Pancreas (tissue), 10 donors: Measurements from ENCODE around the gene FOXA1. TPM values are rescaled to one million over a fixed set of nuclear protein-coding genes. Genes with fewer than 3 reads are reported as not detected.

ENCODE experiments used
- ATAC-seq, 4 donors: fragments of 200-7000 bp; cut with Tn5 transposase; one replicate each; pipeline versions ENCODE4 v1.8.0 to v1.9.1; 2020; ENCODE audit warnings: mild to moderate bottlenecking in 4 of 4, moderate library complexity in 4 of 4
- DNase-seq, 6 donors: peaks; one replicate each; pipeline ENCODE4 v3.0.0-alpha.2; 2020
- FAIRE-seq: peaks from 2 replicates; lab custom pipeline; 2012; peaks lifted over from hg19 to GRCh38; lab: Jason Lieb, UNC
- H3K27ac ChIP-seq, 4 donors: fragments of 200-600 bp; sonication (generic); 1 replicate in 3 of 4; 2 replicates in 1 of 4; pipeline versions ENCODE4 v1.5.0 to v1.8.0; 2020
- H3K27me3 ChIP-seq, 4 donors: fragments of 200-600 bp; one replicate each; pipeline ENCODE4 v1.8.0; 2021
- H3K36me3 ChIP-seq, 3 donors: fragments of 200-600 bp; sonication (generic) in 1 of 3; one replicate each; pipeline versions ENCODE4 v1.5.0 to v1.8.0; 2020 to 2021
- H3K4me1 ChIP-seq, 3 donors: fragments of 200-600 bp; one replicate each; pipeline ENCODE4 v1.8.0; 2021
- H3K4me3 ChIP-seq, 4 donors: fragments of 200-600 bp; sonication (generic) in 2 of 4; one replicate each; pipeline versions ENCODE4 v1.5.0 to v1.8.0; 2020 to 2021
- H3K9me3 ChIP-seq, 4 donors: fragments of 200-600 bp; one replicate each; pipeline ENCODE4 v1.8.0; 2021
- WGBS, 2 donors: extraction: QIAGEN DNeasy Blood & Tissue Kit; methylation state at CpG; one replicate each; pipeline ENCODE4 v1.1.7; 2013; 5-methylcytosine and 5-hydroxymethylcytosine counted together
- intact Hi-C, 3 donors: fragments of 100-400 bp; cut with DNase I; formaldehyde crosslinking; loops; one replicate each; pipeline versions ENCODE4 v1.11.1 to v1.14.2; 2022
- polyA plus RNA-seq, 2 donors: library from polyadenylated mRNA; stranded (reverse); fragments of 200-250 nt; gene quantifications; one replicate each; pipeline ENCODE4 v1.2.3, GENCODE V29; 2013
- total RNA-seq, 6 donors: library from RNA; stranded (reverse); fragmentation: NEBNext Ultra II Directional in 4 of 6; extraction: Animal tissue kit (Norgen Biotek cat#: 25700) in 4 of 6; gene quantifications; one replicate each; pipeline versions ENCODE4 v1.2.1 to v1.2.4, GENCODE V29; 2021 to 2023
- TF ChIP-seq, protein P1 (sequence below), 4 donors: fragments of 200-600 bp; sonication (generic) in 3 of 4; IDR thresholded peaks; one replicate each; pipeline versions ENCODE4 v1.5.0 to v1.8.0; 2021; ENCODE audit warnings: antibody characterized with exemption in 4 of 4
- donor health status: healthy with polysubstance abuse.
- donor health status: DM: no; HTN: no; CAD: no; lungs with moderate emphysema.
- donor health status: DM: no; HTN: no; CAD: no.
- donor health status: control.
- donor health status: control.
- donor health status: Bipolar disorder and iron deficiency.
- donor health status: DM: yes; HTN: yes; CAD: no.
- donor health status: DM: no; HTN: no; CAD: no.
- donor health status: DM: no; HTN: no; CAD: no.
- donor health status: DM: yes; HTN: yes; CAD: no.

FOXA1 gene
- total and polyA plus RNA-seq, 8 donors: 0.12 to 1.4 (median 0.51) TPM

DNA sequence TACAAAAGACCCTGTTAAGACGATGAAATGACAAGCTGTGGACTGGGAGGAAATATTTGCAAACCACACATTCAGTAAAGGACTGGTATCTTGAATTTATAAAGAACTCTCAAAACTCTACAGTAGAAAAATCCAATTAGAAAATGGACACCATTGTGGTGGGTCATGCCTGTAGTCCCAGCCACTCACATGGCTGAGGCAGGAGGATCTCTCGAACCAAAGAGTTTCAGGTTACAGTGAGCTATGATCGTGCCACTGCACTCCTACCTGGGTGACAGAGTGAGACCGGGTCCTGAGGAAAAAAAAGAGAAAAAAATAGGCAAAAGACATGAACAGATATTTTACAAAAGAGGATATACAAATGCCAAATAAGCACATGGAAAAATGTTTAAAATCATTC is 42.3 kb upstream of the FOXA1 start:
- no peak overlapping the region for H3K27ac ChIP-seq
- TF ChIP-seq, protein P1, sequence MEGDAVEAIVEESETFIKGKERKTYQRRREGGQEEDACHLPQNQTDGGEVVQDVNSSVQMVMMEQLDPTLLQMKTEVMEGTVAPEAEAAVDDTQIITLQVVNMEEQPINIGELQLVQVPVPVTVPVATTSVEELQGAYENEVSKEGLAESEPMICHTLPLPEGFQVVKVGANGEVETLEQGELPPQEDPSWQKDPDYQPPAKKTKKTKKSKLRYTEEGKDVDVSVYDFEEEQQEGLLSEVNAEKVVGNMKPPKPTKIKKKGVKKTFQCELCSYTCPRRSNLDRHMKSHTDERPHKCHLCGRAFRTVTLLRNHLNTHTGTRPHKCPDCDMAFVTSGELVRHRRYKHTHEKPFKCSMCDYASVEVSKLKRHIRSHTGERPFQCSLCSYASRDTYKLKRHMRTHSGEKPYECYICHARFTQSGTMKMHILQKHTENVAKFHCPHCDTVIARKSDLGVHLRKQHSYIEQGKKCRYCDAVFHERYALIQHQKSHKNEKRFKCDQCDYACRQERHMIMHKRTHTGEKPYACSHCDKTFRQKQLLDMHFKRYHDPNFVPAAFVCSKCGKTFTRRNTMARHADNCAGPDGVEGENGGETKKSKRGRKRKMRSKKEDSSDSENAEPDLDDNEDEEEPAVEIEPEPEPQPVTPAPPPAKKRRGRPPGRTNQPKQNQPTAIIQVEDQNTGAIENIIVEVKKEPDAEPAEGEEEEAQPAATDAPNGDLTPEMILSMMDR (IDR thresholded peaks at IDR 0.05): no peak
- no peaks in the 10 kb centered on the region for H3K4me1 ChIP-seq
- no peak for DNase-seq
- H3K9me3 ChIP-seq: no peaks in the 10 kb centered on the region
- ATAC-seq: no peak
- H3K36me3 ChIP-seq: no peaks in the 10 kb centered on the region
- no peak overlapping the region for H3K4me3 ChIP-seq
- intact Hi-C loops: no loop called here
- H3K27me3 ChIP-seq: no peaks in the 10 kb centered on the region
- WGBS, 2 donors: 43 to 56% methylated on average over 4 of the region's 4 CpGs
- FAIRE-seq: no peak

DNA sequence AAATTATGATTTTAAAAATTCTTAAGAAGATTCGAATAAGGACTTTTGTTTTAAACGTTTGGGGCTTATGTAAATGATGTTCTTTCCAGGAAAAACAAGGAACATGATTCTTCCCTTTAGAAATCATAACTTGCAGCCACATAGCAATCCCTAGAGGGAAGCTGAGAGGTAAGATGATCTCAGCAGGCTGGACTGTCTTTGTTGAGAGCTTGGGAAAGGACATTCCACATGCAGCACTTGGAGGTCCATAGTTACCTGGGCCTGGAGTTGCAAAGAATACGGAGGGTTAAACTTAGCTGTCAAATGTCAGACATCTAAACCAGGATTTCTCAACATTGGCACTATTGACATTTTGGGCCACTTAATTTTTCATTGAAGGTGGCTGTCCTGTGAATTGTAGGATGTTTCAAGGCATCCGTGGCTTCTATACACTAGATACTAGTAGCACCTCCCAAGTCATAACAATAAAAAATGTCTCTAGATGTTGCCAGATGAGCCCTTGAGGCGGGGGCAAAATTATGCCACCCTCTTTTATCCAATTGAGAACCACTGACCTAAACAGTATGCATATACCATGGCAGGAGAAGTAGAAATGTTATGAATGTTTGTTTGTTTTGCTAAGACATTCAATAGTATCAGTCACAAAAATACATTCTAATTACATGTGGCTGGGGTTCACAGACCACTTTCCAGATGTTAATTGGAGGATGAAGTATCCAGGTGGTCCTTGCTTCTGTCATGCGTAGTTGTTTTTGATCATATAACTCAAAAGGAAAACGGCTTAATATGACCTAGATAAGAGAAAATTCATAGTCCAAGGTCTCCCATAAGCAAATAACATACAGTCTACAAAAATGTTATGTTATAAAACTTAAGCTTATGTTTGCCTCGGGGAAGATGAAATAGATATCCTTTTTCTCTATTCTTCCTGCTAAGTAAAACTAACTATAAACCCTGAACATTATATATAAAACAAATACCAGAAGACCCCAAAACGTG is 30.8 kb upstream of the FOXA1 start:
- Histone ChIP-seq H3K27me3 (no peaks in the 10 kb centered on the region), H3K4me1 (no peaks in the 10 kb centered on the region), H3K9me3 (no peaks in the 10 kb centered on the region), H3K36me3 (no peaks in the 10 kb centered on the region), H3K27ac (no peak overlapping the region), H3K4me3 (no peak overlapping the region)
- TF ChIP-seq, protein P1 (IDR thresholded peaks at IDR 0.05): no peak
- no peak for FAIRE-seq
- ATAC-seq: no peak
- intact Hi-C loops: no loop called here
- 49 to 58% methylated on average over 9 of the region's 9 CpGs for WGBS, 2 donors
- no peak for DNase-seq

DNA sequence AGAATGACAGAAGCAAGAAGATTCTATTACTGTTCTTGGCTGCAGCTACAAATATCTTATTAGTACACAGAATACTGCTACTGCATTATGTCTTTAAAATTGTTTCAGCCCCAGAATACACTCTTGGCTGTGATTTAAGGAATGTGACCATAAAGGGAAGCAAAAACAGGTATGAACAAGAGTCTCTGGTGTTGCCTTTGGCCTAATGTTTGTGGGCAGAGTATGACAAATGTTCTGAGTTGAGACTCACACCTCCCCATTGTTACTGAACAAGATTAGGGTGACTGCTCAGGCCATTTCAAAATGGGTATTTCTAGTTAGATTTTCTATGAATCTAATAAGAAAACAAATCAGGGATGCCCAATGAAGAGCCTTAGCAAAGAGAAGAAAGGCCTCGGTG is 28.9 kb upstream of the FOXA1 start:
- Histone ChIP-seq H3K27ac (no peak overlapping the region), H3K4me3 (no peak overlapping the region), H3K9me3 (no peaks in the 10 kb centered on the region), H3K27me3 (no peaks in the 10 kb centered on the region), H3K4me1 (no peaks in the 10 kb centered on the region), H3K36me3 (no peaks in the 10 kb centered on the region)
- ATAC-seq (no peak), FAIRE-seq (no peak), DNase-seq (no peak)
- 78 to 84% methylated on average over 1 of the region's 1 CpG for WGBS, 2 donors
- intact Hi-C loops: no loop called here
- TF ChIP-seq, protein P1 (IDR thresholded peaks at IDR 0.05): no peak

DNA sequence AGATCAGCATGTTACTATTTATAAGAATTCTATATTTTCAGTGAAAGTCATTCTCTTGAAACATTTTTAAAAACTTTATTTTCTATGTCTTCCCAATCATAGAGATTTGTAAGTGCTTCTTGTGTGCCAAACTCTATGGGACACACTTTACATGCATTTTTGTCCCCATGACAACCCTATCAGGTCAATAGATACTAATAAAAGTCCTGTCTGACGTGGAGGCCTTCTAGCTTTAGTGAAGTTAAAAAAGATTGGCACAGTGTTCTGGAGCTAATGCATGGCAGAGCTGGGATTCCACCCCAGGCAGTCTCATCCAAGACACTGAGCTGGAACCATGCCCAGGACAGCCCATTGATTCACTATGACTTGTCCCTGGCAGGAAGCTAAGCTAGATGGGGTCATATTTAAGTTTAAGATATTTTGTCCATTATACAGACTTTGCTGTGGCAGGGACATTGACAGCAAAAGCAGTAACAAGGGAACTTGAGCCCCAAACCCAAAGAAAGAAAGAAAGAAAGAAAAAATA is 28.4 kb upstream of the FOXA1 start:
- intact Hi-C loops: no loop called here
- H3K36me3 ChIP-seq: no peaks in the 10 kb centered on the region
- no peaks in the 10 kb centered on the region for H3K9me3 ChIP-seq
- 36 to 73% methylated on average over 1 of the region's 1 CpG for WGBS, 2 donors
- FAIRE-seq (no peak), DNase-seq (no peak), ATAC-seq (no peak)
- H3K27ac ChIP-seq: no peak overlapping the region
- no peaks in the 10 kb centered on the region for H3K4me1 ChIP-seq
- no peak overlapping the region for H3K4me3 ChIP-seq
- H3K27me3 ChIP-seq: no peaks in the 10 kb centered on the region
- TF ChIP-seq, protein P1 (IDR thresholded peaks at IDR 0.05): no peak
